B cell (primary cell): ENCODE results near the gene FMC1. TPM values are rescaled to one million over a fixed set of nuclear protein-coding genes. Genes with fewer than 3 reads are reported as not detected.

ENCODE experiments used
- ATAC-seq: fragments of 200-7000 bp; cut with Tn5 transposase; one replicate; pipeline ENCODE4 v1.10.0; 2021; ENCODE audit warnings: low read depth, mild to moderate bottlenecking, moderate number of reproducible peaks, moderate library complexity
- CTCF ChIA-PET: fragments of 350-600 bp; sonication (Branson Sonifier 250); formaldehyde crosslinking; loops from one replicate; lab custom pipeline; 2021; ENCODE audit warnings: antibody characterized with exemption, inconsistent platforms; lab: Charles Lee
- POLR2A ChIA-PET: fragments of 350-600 bp; sonication (Branson Sonifier 250); formaldehyde crosslinking; loops from one replicate; lab custom pipeline; 2021; ENCODE audit warnings: antibody characterized with exemption; lab: Charles Lee
- DNase-seq: peaks from one replicate; pipeline ENCODE4 v3.0.0; 2013
- H2AFZ ChIP-seq: 2 replicates; pipeline ENCODE4 v1.6.1; 2012; ENCODE audit warnings: mild to moderate bottlenecking, low read depth, low read length; ENCODE audit not compliant: insufficient read depth, poor library complexity, severe bottlenecking
- H3K27ac ChIP-seq, 2 donors: 1 replicate in 1 of 2; 2 replicates in 1 of 2; pipeline ENCODE4 v1.5.1; 2012 to 2013; ENCODE audit warnings: low read length in 2 of 2, mild to moderate bottlenecking in 2 of 2, moderate library complexity in 1 of 2
- H3K27me3 ChIP-seq, 4 experiments: fragments of 200-600 bp in 1 of 4; sonication (generic) in 1 of 4; replicated peaks in 1 of 4; 1 replicate in 2 of 4; 2 replicates in 2 of 4; pipeline versions ENCODE4 v1.6.1 to v1.7.0; 2013 to 2016; ENCODE audit warnings: low read length in 3 of 4, mild to moderate bottlenecking in 2 of 4, mixed read lengths in 1 of 4, moderate library complexity in 1 of 4; ENCODE audit not compliant: insufficient read depth in 4 of 4, control insufficient read depth in 3 of 4; ENCODE audit errors: control extremely low read depth in 1 of 4
- H3K36me3 ChIP-seq, 2 experiments: replicated peaks in 1 of 2; 1 replicate in 1 of 2; 2 replicates in 1 of 2; pipeline versions ENCODE4 v1.6.1 to v1.7.1; 2013; ENCODE audit warnings: low read length in 1 of 2; ENCODE audit not compliant: insufficient read depth in 2 of 2, control insufficient read depth in 1 of 2; ENCODE audit errors: control extremely low read depth in 1 of 2, extremely low read depth in 1 of 2
- H3K4me1 ChIP-seq, 2 donors: fragments of 200-600 bp in 1 of 2; sonication (generic) in 1 of 2; 1 replicate in 1 of 2; 2 replicates in 1 of 2; pipeline versions ENCODE4 v1.5.1 to v1.6.1; 2013 to 2017; ENCODE audit warnings: low read length in 2 of 2; ENCODE audit not compliant: control insufficient read depth in 2 of 2, insufficient read depth in 2 of 2
- H3K4me2 ChIP-seq: replicated peaks from 2 replicates; pipeline ENCODE3; 2012; ENCODE audit warnings: mild to moderate bottlenecking, low read depth, low read length; ENCODE audit not compliant: poor library complexity, severe bottlenecking
- H3K4me3 ChIP-seq, 5 experiments: fragments of 200-600 bp in 1 of 5; sonication (generic) in 1 of 5; 1 replicate in 3 of 5; 2 replicates in 2 of 5; pipeline versions ENCODE4 v1.5.1 to v1.7.0; 2011 to 2016; ENCODE audit warnings: low read length in 4 of 5, mild to moderate bottlenecking in 4 of 5, low read depth in 2 of 5, control low read depth in 1 of 5, moderate library complexity in 1 of 5; ENCODE audit not compliant: insufficient read depth in 1 of 5; ENCODE audit errors: control extremely low read depth in 1 of 5, extremely low read depth in 1 of 5
- H3K79me2 ChIP-seq: fragments of 200-600 bp; sonication (generic); one replicate; pipeline ENCODE4 v1.6.0; 2016; ENCODE audit warnings: low read length; ENCODE audit not compliant: control insufficient read depth, insufficient read depth
- H3K9ac ChIP-seq: fragments of 200-600 bp; sonication (generic); 2 replicates; pipeline ENCODE4 v1.6.1; 2017; ENCODE audit warnings: mild to moderate bottlenecking, low read length, moderate library complexity
- H3K9me3 ChIP-seq, 3 donors: one replicate each; pipeline versions ENCODE4 v1.6.1 to v1.7.1; 2013; ENCODE audit warnings: low read length in 2 of 3; ENCODE audit not compliant: control insufficient read depth in 2 of 3, insufficient read depth in 1 of 3; ENCODE audit errors: control extremely low read depth in 1 of 3
- H4K20me1 ChIP-seq: 2 replicates; pipeline ENCODE4 v1.6.0; 2012; ENCODE audit warnings: mild to moderate bottlenecking, low read length; ENCODE audit not compliant: insufficient read depth, control insufficient read depth, poor library complexity, severe bottlenecking
- H3K27ac Mint-ChIP-seq: one replicate; pipeline ENCODE4 v1.8.0; 2021; ENCODE audit warnings: mixed read lengths
- H3K27me3 Mint-ChIP-seq: one replicate; pipeline ENCODE4 v1.8.0; 2021; ENCODE audit warnings: mixed read lengths
- H3K4me1 Mint-ChIP-seq: one replicate; pipeline ENCODE4 v1.8.0; 2021; ENCODE audit warnings: mixed read lengths
- H3K4me3 Mint-ChIP-seq: one replicate; pipeline ENCODE4 v1.8.0; 2021; ENCODE audit warnings: mixed read lengths
- H3K9me3 Mint-ChIP-seq: one replicate; pipeline ENCODE4 v1.8.0; 2022; ENCODE audit warnings: mixed read lengths; ENCODE audit not compliant: insufficient read depth
- EZH2 ChIP-seq: IDR thresholded peaks from 2 replicates; pipeline ENCODE4 v1.6.1; 2012; ENCODE audit warnings: borderline replicate concordance, low read depth, mild to moderate bottlenecking, moderate library complexity, low read length; ENCODE audit not compliant: insufficient read depth, poor library complexity, severe bottlenecking
- WGBS: methylation state at CpG from one replicate; pipeline ENCODE4 v1.1.5; 2013; ENCODE audit warnings: missing lambda C conversion rate; ENCODE audit not compliant: insufficient coverage; 5-methylcytosine and 5-hydroxymethylcytosine counted together
- intact Hi-C: fragments of 100-400 bp; cut with micrococcal nuclease; formaldehyde crosslinking; loops from one replicate; pipeline ENCODE4 v1.10.0; 2022
- polyA minus RNA-seq: library from RNA; depleted of rRNA, polyadenylated mRNA; stranded (reverse); fragments of >200 nt; gene quantifications from 2 replicates; pipeline ENCODE4 v1.2.3, GENCODE V29; 2012
- polyA plus RNA-seq: library from polyadenylated mRNA; depleted of rRNA; stranded (reverse); fragments of >200 nt; gene quantifications from 2 replicates; pipeline ENCODE4 v1.2.3, GENCODE V29; 2012
- total RNA-seq, 2 donors: library from RNA; stranded (reverse); fragments of 120-200 nt in 1 of 2; gene quantifications; 1 replicate in 1 of 2; 2 replicates in 1 of 2; pipeline versions ENCODE4 v1.2.3 to v1.2.4, GENCODE V29; 2013 to 2022
- TF ChIP-seq, protein P1 (sequence below): fragments of 200-600 bp; IDR thresholded peaks from one replicate; pipeline ENCODE4 v1.8.0; 2022; ENCODE audit warnings: antibody characterized with exemption, mild to moderate bottlenecking

FMC1 gene
- total RNA-seq (5.3 and 12.1 TPM in 2 replicates), polyA plus RNA-seq (11.2 and 18.3 TPM in 2 replicates), polyA minus RNA-seq (11.4 and 17.5 TPM in 2 replicates)
- total RNA-seq (2013), result 13.6 TPM

DNA sequence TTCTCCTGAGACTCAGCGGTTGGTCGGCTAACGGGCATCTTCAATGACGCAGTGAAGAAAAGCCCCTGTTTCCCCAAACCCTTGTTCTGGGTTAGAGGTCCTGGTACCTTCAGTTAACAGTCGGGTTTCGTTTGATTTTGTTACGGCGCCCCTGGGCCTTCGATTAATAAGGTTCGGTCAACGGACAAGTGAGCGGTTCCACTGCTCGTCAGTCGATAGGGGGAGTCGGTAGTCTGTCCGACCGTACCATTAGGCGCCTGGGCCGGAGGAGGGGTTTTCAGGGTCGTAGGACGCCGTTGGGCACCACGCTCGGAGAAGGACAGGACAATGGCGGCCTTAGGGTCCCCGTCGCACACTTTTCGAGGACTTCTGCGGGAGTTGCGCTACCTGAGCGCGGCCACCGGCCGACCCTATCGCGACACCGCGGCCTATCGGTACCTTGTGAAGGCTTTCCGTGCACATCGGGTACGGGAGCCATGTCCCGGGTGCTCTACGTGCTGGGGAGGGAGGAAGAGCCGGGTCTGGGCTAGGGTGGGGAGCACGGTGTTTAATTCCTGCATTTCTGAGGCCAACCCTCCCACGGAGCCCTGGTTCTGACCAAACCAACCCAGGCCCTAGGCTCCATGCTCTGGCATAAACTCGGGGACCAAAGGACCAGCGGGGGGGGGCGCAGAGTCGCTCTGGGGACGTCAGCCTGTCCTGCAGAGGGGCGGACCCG lies at the start of gene FMC1:
FMC1 (plus strand) TSS at position 280 of the 718 bp plus-strand sequence; CDS start at position 328, 48 bp downstream.
- H3K9me3 ChIP-seq, result peaks cover 0 to 10% (median 0%) of the 10 kb centered on the region in 3 donors
- intact Hi-C loops, result loop anchor here (2.0 to 10.0 kb wide), 5 partner anchors 722 to 1334 kb away; partner anchors contain the start of genes ADCK2, KDM7A, PARP12 and TRIM24
- DNase-seq (peak; percentile 94), ATAC-seq (peak; percentile 55)
- peak within 1 kb of the TSS; percentile 100 for H3K27ac Mint-ChIP-seq
- peak within 1 kb of the TSS; percentile 83 for H2AFZ ChIP-seq
- peaks cover 5% of the 10 kb centered on the region for H3K27me3 Mint-ChIP-seq
- peaks cover 33% of the 10 kb centered on the region for H3K4me1 Mint-ChIP-seq
- no peaks in the 10 kb centered on the region for H3K27me3 ChIP-seq
- H3K79me2 ChIP-seq, result peaks cover 30% of the 10 kb centered on the region
- H3K4me3 ChIP-seq, result peak within 1 kb of the TSS; percentile 73 to 99 (median 94)
- POLR2A ChIA-PET, result interaction anchor here (0.6 to 2.2 kb wide), 5 partner anchors 18 to 208 kb away, joined by 3 to 28 read pairs (median 4); partner anchors contain the start of genes LUC7L2 and UBN2
- TF ChIP-seq, protein P1, sequence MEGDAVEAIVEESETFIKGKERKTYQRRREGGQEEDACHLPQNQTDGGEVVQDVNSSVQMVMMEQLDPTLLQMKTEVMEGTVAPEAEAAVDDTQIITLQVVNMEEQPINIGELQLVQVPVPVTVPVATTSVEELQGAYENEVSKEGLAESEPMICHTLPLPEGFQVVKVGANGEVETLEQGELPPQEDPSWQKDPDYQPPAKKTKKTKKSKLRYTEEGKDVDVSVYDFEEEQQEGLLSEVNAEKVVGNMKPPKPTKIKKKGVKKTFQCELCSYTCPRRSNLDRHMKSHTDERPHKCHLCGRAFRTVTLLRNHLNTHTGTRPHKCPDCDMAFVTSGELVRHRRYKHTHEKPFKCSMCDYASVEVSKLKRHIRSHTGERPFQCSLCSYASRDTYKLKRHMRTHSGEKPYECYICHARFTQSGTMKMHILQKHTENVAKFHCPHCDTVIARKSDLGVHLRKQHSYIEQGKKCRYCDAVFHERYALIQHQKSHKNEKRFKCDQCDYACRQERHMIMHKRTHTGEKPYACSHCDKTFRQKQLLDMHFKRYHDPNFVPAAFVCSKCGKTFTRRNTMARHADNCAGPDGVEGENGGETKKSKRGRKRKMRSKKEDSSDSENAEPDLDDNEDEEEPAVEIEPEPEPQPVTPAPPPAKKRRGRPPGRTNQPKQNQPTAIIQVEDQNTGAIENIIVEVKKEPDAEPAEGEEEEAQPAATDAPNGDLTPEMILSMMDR, result peak; percentile 23
- TF ChIP-seq EZH2, result no peak
- CTCF ChIA-PET, result interaction anchor here (1.2 to 2.6 kb wide), 3 partner anchors 19 to 109 kb away, joined by 3 to 16 read pairs (median 4); partner anchors contain the start of gene LUC7L2
- H3K36me3 ChIP-seq, result peaks cover under 1 to 1% of the 10 kb centered on the region in 2 experiments
- H3K4me3 Mint-ChIP-seq, result peak within 1 kb of the TSS; percentile 96
- under 1% methylated on average over 50 of the region's 54 CpGs for WGBS
- no peaks in the 10 kb centered on the region for H3K9me3 Mint-ChIP-seq
- H3K4me1 ChIP-seq, result peaks cover 10 to 23% of the 10 kb centered on the region in 2 donors
- H3K4me2 ChIP-seq, result peak within 1 kb of the TSS; percentile 74
- no peaks in the 10 kb centered on the region for H4K20me1 ChIP-seq
- peak within 1 kb of the TSS; percentile 97 to 98 for H3K27ac ChIP-seq
- peak within 1 kb of the TSS; percentile 77 for H3K9ac ChIP-seq

- ChIA-PET CTCF (no interaction called here), POLR2A (no interaction called here)
- Histone ChIP-seq H3K27ac (no peak overlapping the region), H3K79me2 (no peaks in the 10 kb centered on the region), H3K4me3 (no peak overlapping the region), H2AFZ (no peak overlapping the region), H3K4me2 (no peak overlapping the region), H3K27me3 (no peaks in the 10 kb centered on the region), H3K4me1 (no peaks in the 10 kb centered on the region), H3K36me3 (peaks cover 8 to 12% of the 10 kb centered on the region in 2 experiments), H4K20me1 (no peaks in the 10 kb centered on the region), H3K9ac (no peak overlapping the region), H3K9me3 (no peaks in the 10 kb centered on the region)
- TF ChIP-seq EZH2, result no peak
- TF ChIP-seq, protein P1, result no peak
- DNase-seq (no peak), ATAC-seq (no peak)
- Mint-ChIP-seq H3K4me1 (no peaks in the 10 kb centered on the region), H3K27me3 (no peaks in the 10 kb centered on the region), H3K9me3 (no peaks in the 10 kb centered on the region), H3K4me3 (no peak overlapping the region), H3K27ac (no peak overlapping the region)
- WGBS, result 95% methylated on average over 4 of the region's 7 CpGs
- intact Hi-C loops, result no loop called here
These were observed 48.3 kb upstream of the FMC1 start for GRCh38 chr7:139292821-139293220.
